ENCODE results near the gene XRCC1. TPM values are rescaled to one million over a fixed set of nuclear protein-coding genes. Genes with fewer than 3 reads are reported as not detected.
"Not testable (repeated sequence)": the region's sequence is repeated elsewhere in the genome, so short reads cannot be mapped to it uniquely, and the experiment has no call there.

Gene XRCC1
- total and polyA plus RNA-seq, 2 of the 8 experiments (the other 6 are each of a cell fraction or from before 2014, with no cell fraction given) = 42.5 to 44.4 TPM

DNA sequence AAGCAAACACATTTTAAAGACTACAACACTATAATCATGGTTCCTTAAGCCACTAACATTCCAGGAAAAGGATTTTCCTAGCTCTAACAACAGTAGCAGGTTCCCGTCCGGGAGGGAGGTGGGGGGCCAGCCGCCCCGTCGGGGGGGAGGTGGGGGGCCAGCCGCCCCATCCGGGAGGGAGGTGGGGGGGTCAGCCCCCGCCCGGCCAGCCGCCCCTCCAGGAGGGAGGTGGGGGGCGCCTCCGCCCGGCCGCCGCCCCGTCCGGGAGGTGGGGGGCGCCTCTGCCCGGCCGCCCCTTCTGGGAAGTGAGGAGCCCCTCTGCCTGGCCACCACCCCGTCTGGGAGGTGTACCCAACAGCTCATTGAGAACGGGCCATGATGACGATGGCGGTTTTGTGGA lies 27.4 kb downstream of the XRCC1 start:
- H3K23ac ChIP-seq (ENCODE audit: insufficient read length); H2BK20ac ChIP-seq (ENCODE audit: low read length); H3K4me2 ChIP-seq (ENCODE audit: insufficient read depth in 1 of 2, low read depth in 2 of 2, low read length in 2 of 2); H3K4me3 ChIP-seq (ENCODE audit: extremely low read depth in 1 of 4, insufficient read depth in 2 of 4, low read depth in 3 of 4, low read length in 4 of 4); H3K4me1 ChIP-seq (replicated peaks in 1 of 4; ENCODE audit: control insufficient read depth in 3 of 4, insufficient read depth in 4 of 4, low read length in 3 of 4); H2AFZ ChIP-seq (ENCODE audit: low read length); FAIRE-seq; H3K9me3 ChIP-seq (ENCODE audit: insufficient read depth in 2 of 2, low read depth in 1 of 2, low read length in 1 of 2); H4K20me1 ChIP-seq (replicated peaks in 1 of 2; ENCODE audit: control insufficient read depth in 1 of 2, insufficient read depth in 2 of 2, low read length in 2 of 2); H4K5ac ChIP-seq (ENCODE audit: insufficient read length, low read depth, low read length); H2BK15ac ChIP-seq (ENCODE audit: low read length); H3K14ac ChIP-seq (ENCODE audit: insufficient read length); H2BK5ac ChIP-seq (ENCODE audit: low read depth, low read length); DNase-seq (ENCODE audit: low read depth in 1 of 2, low spot score in 2 of 2); H4K8ac ChIP-seq (ENCODE audit: extremely low read depth, insufficient read depth, low read length); H3K79me1 ChIP-seq (ENCODE audit: low read depth, low read length); CTCF ChIA-PET (ENCODE audit: partially characterized antibody); H3K23me2 ChIP-seq (ENCODE audit: low read depth, low read length); H3K56ac ChIP-seq (replicated peaks; ENCODE audit: insufficient read length, low read depth, low read length); H3K79me2 ChIP-seq (ENCODE audit: control insufficient read depth in 1 of 2, insufficient read depth in 2 of 2, low read length in 2 of 2); H3K9ac ChIP-seq (replicated peaks in 1 of 4; ENCODE audit: extremely low read depth in 1 of 4, low read depth in 3 of 4, low read length in 3 of 4); H2BK120ac ChIP-seq (replicated peaks; ENCODE audit: low read depth, low read length); H3K27ac ChIP-seq (ENCODE audit: low read depth, low read length); H3K27me3 ChIP-seq (replicated peaks in 1 of 4; ENCODE audit: control insufficient read depth in 3 of 4, extremely low read depth in 1 of 4, insufficient read depth in 3 of 4, low read length in 3 of 4); H2AK5ac ChIP-seq (ENCODE audit: low read depth, low read length); H4K91ac ChIP-seq (replicated peaks; ENCODE audit: insufficient read length, low read length); H3K4ac ChIP-seq (replicated peaks; ENCODE audit: insufficient read length, low read depth, low read length); H3K18ac ChIP-seq (ENCODE audit: extremely low read depth, low read length); H2BK12ac ChIP-seq (ENCODE audit: low read depth, low read length): not testable (repeated sequence)
- POLR2A ChIA-PET (ENCODE audit: partially characterized antibody) = interaction anchor here (0.5 kb wide), 1 partner anchor 100 kb away, joined by 3 read pairs; no protein-coding TSS in a partner anchor
- peaks cover 8 to 34% (median 24%) of the 10 kb centered on the region in 4 experiments; a peak in 5 of 8 replicates for H3K36me3 ChIP-seq (ENCODE audit: control insufficient read depth in 2 of 4, insufficient read depth in 4 of 4, low read length in 3 of 4)
- 100% methylated on average over 2 of the region's 24 CpGs; no CpG with 5 or more reads in 1 of the 2 experiments for WGBS, 2 experiments (ENCODE audit: extremely low coverage in 1 of 2, insufficient coverage in 1 of 2, insufficient read length in 1 of 2, insufficient replicate concordance in 2 of 2, low coverage in 1 of 2, low lambda C conversion rate in 2 of 2, missing lambda C conversion rate in 1 of 2)
